Suprapubic skin (tissue), 4 donors: ENCODE measurements around the gene NDUFS1.

ENCODE experiments used
- POLR2A ChIP-seq, 2 donors: fragments of 450-650 bp; IDR thresholded peaks; one replicate each; pipeline ENCODE4 v1.6.1; 2017; ENCODE audit warnings: antibody characterized with exemption in 2 of 2, mild to moderate bottlenecking in 2 of 2, moderate library complexity in 2 of 2
- POLR2AphosphoS5 ChIP-seq, 3 donors: sonication (generic); formaldehyde crosslinking; IDR thresholded peaks; one replicate each; pipeline ENCODE4 v1.6.1; 2017; ENCODE audit warnings: antibody characterized with exemption in 3 of 3
- TF ChIP-seq, protein P1 (sequence below), 2 donors: fragments of 200-600 bp in 1 of 2; fragments of 450-650 bp in 1 of 2; sonication (generic) in 1 of 2; IDR thresholded peaks; one replicate each; pipeline ENCODE4 v1.5.1; 2016 to 2019; ENCODE audit warnings: antibody characterized with exemption in 2 of 2, mild to moderate bottlenecking in 1 of 2, moderate library complexity in 1 of 2

- TF ChIP-seq, protein P1, sequence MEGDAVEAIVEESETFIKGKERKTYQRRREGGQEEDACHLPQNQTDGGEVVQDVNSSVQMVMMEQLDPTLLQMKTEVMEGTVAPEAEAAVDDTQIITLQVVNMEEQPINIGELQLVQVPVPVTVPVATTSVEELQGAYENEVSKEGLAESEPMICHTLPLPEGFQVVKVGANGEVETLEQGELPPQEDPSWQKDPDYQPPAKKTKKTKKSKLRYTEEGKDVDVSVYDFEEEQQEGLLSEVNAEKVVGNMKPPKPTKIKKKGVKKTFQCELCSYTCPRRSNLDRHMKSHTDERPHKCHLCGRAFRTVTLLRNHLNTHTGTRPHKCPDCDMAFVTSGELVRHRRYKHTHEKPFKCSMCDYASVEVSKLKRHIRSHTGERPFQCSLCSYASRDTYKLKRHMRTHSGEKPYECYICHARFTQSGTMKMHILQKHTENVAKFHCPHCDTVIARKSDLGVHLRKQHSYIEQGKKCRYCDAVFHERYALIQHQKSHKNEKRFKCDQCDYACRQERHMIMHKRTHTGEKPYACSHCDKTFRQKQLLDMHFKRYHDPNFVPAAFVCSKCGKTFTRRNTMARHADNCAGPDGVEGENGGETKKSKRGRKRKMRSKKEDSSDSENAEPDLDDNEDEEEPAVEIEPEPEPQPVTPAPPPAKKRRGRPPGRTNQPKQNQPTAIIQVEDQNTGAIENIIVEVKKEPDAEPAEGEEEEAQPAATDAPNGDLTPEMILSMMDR (IDR thresholded peaks at IDR 0.05) = no peak
- TF ChIP-seq POLR2A (IDR thresholded peaks at IDR 0.05) (no peak), POLR2AphosphoS5 (IDR thresholded peaks at IDR 0.05) (no peak)
Observed at GRCh38 chr2:206160807-206161179, 1.5 kb upstream of the NDUFS1 start.
